GM18505 (cell line): Measurements from ENCODE around the gene MAU2.
"Not testable (repeated sequence)": the region's sequence is repeated elsewhere in the genome, so short reads cannot be mapped to it uniquely, and the experiment has no call there.

Source experiments
- ATAC-seq: cut with Tn5 transposase; IDR thresholded peaks from one replicate; pipeline ENCODE4 v1.9.1; 2021; ENCODE audit not compliant: unreplicated experiment
- POLR2A ChIP-seq: IDR thresholded peaks from 4 replicates; pipeline ENCODE4 v1.6.1; 2011; ENCODE audit warnings: borderline replicate concordance; ENCODE audit not compliant: insufficient read depth, insufficient read length; ENCODE audit errors: extremely low read depth

The MAU2 gene

GRCh38 chr19:19343016-19343362 is 22.4 kb downstream of the MAU2 start:
- ATAC-seq: no peak
- no peak for TF ChIP-seq POLR2A

DNA sequence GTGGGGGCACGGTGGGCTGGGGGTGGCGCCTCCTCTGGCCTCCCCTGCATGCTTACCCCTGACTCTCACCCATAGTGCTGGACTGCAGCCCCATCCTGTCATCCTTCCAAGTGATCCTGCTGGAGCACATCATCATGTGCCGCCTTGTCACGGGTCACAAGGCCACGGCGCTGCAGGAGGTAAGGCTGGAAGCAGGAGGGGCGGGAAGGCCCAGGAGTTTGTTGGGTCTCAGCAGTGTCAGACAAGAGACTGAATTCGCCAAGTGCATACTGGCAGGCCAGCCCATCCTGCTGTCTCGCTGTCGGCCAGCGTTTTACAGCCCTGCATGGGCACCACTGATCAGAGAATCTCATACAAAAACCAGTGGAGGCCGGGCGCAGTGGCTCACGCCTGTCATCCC is 23.1 kb downstream of the MAU2 start:
- no peak for TF ChIP-seq POLR2A
- ATAC-seq: no peak

GRCh38 chr19:19345232-19345631 is 24.6 kb downstream of the MAU2 start:
- no peak for ATAC-seq
- TF ChIP-seq POLR2A: no peak

- no peak for TF ChIP-seq POLR2A
- ATAC-seq: no peak
Observed at GRCh38 chr19:19345970-19346369, 25.3 kb downstream of the MAU2 start.

GRCh38 chr19:19347401-19348110 is 26.9 kb downstream of the MAU2 start:
- TF ChIP-seq POLR2A: no peak
- no peak for ATAC-seq

DNA sequence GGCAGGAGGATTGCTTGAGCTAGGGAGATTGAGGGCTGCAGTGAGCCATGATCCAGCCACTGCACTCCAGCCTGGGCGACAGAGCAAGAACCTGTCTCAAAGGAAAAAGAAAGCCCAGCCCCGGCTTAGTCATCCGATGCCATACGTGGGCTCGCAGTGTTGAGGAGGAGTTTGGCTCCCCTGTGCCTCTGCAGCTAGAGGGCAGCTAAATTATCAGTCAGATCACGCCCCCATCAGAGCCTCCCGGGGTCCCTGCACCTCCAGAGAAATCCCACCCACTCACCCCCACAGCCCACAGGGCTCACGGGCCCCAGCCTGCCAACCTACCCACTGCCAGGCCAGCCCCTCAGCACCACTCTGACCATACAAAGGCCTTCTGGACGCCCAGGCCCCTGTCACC is 27.6 kb downstream of the MAU2 start:
- TF ChIP-seq POLR2A: no peak
- no peak for ATAC-seq

- no peak for TF ChIP-seq POLR2A
- no peak for ATAC-seq
Observed at GRCh38 chr19:19349365-19349764, 28.7 kb downstream of the MAU2 start.

- not testable (repeated sequence) for ATAC-seq
Observed at GRCh38 chr19:19350756-19351155, 30.1 kb downstream of the MAU2 start.

DNA sequence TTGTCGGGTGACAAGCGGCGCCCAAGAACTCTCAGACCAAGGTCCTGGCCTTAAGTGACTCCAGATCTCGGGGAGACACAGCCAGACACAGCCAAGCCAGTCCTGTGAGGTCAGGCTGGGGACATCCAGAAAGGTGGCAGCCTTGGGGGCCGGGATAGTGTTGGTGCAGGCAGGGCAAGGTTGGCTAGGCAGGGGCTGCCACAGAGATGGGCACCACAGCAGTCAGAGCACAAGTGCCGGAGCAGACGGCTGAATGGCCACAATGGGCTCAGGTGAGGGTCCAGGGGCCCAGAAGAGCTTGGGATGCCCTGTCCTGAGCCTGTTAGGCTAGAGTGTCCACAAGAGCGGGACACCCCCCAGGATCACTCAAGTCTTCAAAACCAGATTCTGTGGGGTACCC is 32.2 kb downstream of the MAU2 start:
- no peak for ATAC-seq

GRCh38 chr19:19354007-19354406 is 33.4 kb downstream of the MAU2 start:
- no peak for ATAC-seq
- TF ChIP-seq POLR2A: no peak

More for the DNA sequence above, 32.2 kb downstream of the MAU2 start:
- TF ChIP-seq POLR2A: no peak

DNA sequence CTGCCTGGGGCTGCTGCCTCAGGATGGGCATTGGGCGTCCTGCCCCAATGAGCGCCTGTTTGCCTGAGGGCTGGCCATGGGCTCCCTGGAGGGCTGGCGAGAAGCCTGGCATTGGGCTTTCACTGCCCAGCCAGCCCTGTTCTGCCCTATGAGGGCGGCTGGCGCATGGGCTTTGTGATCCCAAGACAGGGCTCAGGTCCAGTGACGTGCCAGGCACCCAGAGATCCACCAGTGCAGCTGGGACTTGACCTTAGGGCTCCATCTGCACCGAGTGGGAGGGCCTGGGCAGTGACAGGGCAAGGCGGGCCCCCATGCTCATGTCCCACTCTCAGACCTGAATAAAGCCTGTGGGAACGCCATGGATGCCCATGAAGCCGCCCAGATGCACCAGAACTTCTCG is 34.3 kb downstream of the MAU2 start:
- ATAC-seq: no peak
- TF ChIP-seq POLR2A: no peak

- no peak for ATAC-seq
- TF ChIP-seq POLR2A: no peak
Observed at GRCh38 chr19:19355606-19356139, 35.0 kb downstream of the MAU2 start.

- ATAC-seq: no peak
- TF ChIP-seq POLR2A: no peak
Observed at GRCh38 chr19:19356500-19356899, 35.9 kb downstream of the MAU2 start.

GRCh38 chr19:19356901-19357566 is 36.4 kb downstream of the MAU2 start:
- no peak for TF ChIP-seq POLR2A
- ATAC-seq: no peak
